AG20443 (cell line): ENCODE results near the gene EPN2.
A peak's percentile ranks its signal among the peaks of the same experiment; 100 is the strongest.
"Not testable (repeated sequence)": the region's sequence is repeated elsewhere in the genome, so short reads cannot be mapped to it uniquely, and the experiment has no call there.

Source experiments
- DNase-seq: peaks from one replicate; pipeline ENCODE4 v3.0.0; 2012; ENCODE audit warnings: low spot score, mixed read lengths

EPN2 gene

DNA sequence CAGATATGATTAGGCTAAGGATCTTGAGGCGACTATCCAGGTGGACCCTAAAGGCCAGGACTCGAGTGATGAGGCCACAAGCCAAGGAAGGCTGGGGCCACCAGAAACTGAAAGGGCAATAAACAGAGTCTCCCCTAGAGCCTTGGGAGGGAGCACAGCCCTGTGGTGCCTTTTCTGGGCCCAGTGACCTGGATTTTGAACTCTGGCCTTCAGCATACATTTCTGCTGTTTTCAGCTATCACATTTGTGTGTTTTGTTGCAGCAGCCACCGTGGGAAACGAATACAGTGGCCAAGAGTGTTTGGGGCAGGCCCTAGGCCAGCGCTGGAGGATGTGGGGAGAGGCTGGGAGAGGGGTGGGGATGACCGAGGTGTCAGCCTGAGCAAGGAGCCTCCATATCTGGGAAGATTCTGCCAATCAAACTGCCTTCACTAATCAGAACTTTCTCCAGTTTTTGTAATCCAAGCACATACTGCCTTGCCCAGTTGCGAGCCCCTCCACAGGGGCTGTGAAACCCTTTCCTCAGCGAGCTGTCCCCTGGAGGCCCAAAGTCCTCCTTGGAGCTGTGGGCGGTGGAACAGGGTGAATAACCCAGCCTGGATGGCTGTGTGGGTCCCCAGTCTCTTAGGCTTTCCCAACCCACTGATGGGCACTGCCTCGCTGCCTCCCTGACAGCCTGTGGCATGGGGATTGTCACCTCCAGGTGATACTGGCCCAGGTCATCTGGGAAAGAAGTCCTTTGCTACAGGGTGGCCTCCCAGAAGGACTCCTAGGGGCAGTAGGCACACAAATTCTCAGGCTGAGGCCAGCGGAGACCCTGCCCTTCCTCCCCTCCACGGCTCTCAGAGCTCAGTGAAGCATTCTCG lies 108.6 kb downstream of the EPN2 start:
- DNase-seq = no peak

DNA sequence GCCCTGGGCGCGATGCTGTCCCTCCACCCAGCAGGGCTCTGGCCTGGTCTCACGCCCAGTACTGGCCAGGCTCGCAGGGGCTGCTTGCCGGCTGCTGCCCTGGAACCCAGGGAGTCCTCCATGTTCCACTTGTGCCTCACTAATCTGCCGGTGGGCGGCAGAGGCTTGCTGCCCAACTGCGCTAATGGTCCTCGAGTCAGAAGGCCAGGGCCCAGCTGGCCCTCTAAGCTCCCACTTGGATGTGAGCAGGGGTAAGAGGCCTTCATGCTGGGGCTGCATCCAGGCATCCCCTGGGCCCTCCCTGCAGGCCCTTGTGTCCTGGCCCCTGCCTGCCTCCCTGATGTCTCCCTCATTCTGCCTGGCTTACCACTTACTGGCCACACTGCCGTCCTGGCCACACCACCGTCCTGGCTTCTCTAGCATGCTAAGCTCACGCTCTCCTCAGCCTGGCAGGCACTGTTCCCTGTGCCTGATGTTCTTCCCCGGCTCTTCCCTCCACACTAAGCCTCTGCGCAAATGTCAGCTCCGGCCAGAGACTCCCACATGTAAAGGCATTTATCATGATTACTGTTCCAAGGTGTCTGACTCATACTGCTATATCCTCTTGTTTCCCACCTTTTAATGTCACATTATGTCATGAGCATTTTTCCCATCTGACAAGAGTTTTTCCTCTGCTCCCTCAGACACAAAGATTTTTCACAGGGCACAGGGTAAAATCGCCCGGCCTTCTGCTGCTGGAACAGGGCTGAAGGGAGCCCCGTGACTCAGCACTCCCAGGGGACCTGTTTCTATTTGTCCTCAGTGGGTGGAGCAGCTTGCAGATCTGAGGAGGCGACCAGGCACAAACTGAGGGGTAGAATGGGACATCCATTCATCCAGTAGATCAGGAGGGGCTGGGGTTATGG lies 109.4 kb downstream of the EPN2 start:
- DNase-seq = peak; percentile 84

DNA sequence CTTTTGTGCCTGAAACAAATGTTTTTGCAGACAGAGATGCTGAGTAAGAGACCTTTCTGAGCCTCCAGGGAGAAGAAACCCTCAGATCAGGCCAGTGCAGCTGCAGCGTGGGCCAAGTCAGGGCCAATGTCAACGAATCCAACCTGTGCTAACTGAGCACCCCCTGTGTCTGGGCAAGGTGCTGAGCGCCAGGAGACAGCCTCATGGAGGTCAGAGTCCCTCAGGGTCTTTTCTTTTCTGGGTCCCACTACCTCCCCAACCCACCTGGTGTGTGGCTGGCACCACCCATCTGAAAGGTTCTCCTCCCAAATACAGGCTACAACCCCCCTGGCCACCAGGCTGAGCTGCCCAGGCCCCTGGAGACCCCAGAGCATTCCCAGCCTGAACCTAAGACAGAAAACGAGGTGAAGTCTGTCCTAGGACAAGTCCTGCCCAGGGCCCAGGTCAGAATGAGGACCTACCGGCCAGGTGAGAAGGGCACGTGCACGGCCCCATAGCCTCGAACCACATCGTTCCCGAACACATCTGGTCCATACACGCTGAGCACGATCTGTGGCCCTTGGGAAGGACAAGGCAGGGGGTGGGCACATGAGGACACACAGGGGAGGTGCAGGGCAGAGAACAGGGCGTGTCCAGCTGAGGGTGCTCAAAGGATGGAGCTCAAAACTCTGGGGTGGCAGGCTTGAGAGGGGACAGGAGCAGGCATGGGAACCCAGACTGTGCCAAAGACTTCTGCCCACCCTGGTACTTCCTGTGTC lies 110.3 kb downstream of the EPN2 start:
- DNase-seq = no peak

DNA sequence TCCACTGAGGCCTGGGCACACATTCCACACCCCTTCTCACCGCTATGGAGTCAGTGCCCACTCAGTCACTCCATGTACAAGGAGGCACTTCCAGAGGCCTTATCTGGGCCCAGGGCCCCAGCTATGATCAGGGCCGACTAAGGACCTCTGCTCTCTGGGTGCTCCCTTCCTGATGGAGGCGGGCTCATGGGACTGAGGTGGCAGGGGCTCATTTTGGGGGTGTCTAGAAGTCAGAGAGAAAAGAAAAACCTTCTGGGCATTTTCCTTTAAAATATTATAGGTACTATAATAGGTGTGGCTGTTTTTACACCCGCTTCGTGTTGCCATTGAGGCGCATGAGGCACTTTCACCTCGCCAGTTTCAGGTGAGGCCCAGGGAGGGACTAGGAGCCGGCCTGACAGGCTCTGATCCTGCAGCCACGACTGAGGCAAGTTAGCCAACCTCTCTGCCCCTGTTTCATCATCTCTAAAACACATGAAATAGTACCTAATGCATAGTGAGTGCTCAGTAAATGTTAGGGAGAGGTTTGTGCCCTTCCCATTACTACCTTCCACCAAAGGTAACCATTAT lies 111.0 kb downstream of the EPN2 start:
- no peak for DNase-seq

DNA sequence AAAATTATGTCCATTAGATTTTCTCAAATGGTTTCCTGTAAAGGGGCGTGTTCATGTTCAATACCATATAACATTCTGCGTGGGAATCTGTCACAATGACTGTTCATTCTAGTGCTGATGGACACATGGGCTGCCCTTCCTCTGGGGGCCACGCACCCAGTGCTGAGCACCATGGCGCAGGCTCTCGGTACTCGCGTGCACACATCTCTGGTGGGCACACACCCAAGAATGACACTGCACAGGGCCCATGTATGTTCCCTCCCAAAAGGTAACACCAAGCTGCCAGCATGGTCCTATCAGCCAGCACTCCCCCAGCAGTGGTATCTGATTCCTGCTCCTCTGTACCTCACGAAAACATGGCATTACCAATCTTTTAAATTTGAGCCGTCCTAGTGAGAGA lies 111.6 kb downstream of the EPN2 start:
- DNase-seq = no peak

GRCh38 chr17:19353401-19353800 lies 116.2 kb downstream of the EPN2 start:
- DNase-seq = not testable (repeated sequence)

- DNase-seq = no peak
Measured at GRCh38 chr17:19354748-19355147, 117.6 kb downstream of the EPN2 start.

GRCh38 chr17:19357351-19357750 lies 120.2 kb downstream of the EPN2 start:
- no peak for DNase-seq

GRCh38 chr17:19357761-19358160 lies 120.6 kb downstream of the EPN2 start:
- DNase-seq = no peak

- DNase-seq = no peak
Measured at GRCh38 chr17:19359151-19359550, 122.0 kb downstream of the EPN2 start.

DNA sequence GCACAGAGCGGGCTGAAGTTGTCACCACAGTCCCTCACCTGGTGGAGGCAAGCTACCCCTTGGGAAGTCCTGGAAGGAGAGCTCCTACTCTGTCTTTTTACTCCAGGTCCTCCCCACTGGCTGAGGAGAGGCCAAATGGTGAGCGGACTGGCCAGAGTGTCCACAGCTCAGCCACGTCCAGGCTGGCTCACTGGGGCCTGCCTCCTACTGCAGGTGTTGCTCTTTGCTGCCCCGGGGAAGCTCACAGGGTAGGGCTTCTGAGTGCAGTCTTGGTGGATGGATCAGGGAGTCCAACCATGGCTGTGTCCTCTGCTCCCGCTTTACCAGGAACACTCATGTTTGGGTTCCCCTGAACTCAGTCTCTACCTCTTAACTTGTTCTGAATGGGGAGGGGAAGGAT lies 122.7 kb downstream of the EPN2 start:
- no peak for DNase-seq

DNA sequence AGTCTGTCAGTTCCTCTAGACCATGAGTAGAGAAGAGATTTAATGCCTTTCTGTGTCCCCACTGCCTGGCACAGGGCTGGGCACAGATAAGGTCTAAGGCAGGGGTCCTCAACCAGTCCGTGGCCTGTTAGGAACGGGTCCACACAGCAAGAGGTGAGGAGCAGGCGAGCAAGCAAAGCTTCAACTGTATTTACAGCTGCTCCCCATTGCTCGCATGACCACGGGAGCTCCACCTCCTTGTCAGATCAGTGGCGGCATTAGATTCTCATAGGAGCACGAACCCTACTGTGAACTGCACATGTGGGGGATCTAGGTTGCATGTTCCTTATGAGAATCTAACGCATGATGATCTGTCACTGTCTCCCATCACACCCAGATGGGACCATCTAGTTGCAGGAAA lies 123.6 kb downstream of the EPN2 start:
- DNase-seq = no peak

DNA sequence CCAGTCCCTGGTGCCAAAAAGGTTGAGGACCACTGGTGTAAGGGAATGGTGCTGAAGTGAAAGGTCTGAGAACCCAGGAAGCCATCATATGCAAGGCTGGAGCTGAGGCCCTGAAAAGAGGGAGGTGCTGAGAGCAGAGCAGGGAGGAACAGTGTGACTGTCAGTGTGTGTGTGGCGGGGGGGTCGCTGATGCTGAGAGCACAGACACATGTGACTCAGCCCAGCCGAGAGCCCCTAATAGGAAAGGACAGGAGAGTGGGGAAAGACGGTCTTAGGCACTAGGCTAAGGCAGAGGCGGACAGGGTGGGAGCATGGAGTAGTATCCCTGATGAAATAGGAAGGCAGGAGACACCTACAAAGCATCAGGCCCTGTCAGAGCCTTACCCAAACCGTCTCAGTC lies 124.2 kb downstream of the EPN2 start:
- no peak for DNase-seq

DNA sequence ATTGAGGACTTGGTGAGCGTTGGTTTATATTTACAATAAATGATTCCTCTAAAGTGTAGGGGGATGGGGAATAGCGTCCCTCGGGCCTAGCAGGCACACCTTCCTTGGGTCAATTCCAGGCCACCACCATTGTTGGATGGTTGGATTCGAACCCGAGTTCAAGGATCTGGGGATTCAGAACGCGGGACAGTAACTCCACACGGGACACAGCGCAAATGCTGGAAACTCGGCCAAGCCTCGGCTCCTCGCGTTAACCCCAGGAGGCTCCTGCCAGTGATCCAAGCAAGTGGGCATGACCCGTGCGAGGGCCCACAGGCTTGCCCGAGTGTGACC lies 124.7 kb downstream of the EPN2 start:
- DNase-seq = no peak

- peak; percentile 98 for DNase-seq
Measured at GRCh38 chr17:19362277-19363113, 125.3 kb downstream of the EPN2 start, which contains the start of gene B9D1. Gene B9D1, minus strand, starts transcription at chr17:19362723. Its CDS starts 154 bp downstream, at chr17:19362569.

DNA sequence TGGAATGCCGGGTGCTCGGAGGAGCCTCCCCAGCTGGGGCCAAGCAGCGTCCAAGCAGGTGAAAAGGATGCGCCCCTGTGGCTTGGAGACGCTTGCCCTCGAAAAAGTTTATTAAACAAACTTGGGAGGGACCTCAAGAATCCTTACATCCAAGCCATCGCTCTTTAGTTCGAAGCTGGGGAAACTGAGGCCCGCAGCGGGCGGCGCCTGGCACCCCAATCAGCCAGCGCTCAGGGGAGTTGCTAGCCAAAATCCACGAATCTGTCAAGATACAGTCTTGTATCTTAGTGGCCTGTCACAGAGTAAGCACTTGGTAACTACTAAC lies 125.9 kb downstream of the EPN2 start:
- no peak for DNase-seq

DNA sequence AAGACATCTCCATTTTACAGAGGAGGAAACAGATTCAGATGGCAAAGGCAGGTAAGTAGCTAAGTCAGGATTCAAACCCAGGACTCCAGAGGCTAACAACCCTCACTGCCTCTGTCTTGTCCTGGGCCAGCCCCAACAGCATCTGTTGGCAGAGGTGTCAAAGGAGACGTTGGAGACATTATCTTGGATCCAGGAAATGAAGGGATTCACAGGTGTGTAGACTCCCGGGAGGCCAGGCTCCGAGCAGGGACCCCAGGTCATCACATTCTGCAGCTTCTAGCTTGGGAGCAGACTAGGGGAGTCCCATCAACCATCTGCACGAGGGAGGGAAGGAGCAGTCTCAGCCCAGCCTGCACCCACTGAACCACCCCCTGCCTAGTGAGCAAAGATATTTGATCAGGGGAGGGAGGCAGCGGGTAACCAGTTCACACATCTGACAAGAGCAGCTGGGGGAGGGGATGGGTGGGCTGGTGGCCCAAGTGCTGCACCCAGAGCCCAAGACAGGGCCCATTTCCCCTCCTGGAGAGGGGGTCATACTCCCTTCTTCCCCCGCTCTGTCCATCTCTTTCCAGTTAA lies 126.4 kb downstream of the EPN2 start:
- no peak for DNase-seq

DNA sequence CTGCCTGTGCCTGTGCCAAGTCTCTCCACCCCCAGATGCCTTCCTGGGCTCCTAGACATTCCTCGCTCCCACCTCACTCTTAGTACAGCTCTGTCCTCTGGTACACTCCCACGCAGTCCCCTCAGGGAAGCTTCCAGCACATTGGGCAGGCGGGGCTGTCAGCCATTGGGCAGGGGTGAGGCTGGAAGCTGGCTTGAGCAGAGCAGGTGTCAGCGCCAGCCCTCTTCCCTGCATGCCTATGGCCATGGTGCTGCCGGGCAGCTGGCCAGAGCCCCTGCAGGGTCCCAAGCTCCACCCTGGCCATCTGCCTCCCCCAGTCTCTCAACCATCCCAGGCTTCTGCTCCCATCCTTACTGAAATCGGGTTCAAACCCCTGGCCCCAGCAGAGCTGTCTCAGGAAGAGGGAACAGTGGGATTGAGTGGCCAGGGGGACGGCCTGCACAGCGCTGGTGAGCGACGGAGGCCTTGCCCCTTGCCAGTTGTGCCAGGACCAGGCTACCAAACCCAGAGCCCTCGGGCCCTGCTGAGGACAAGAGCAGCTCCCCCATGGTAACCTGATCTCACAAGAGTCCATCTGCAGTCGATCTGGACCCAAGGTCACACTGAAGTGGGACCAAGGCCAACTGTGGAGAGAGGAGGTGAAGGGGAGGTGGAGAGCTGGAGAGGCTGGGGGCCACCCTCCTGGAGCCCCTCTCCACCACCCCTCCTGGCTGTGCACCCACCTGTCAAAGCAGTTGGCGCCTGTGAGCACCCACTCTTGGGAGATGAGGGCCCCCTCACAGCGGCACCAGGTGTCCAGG lies 127.7 kb downstream of the EPN2 start:
- no peak for DNase-seq

- no peak for DNase-seq
Measured at GRCh38 chr17:19365499-19365817, 128.3 kb downstream of the EPN2 start.
